Tibial nerve (tissue), 4 donors: ENCODE results near the gene PSENEN.

Experiments
- CTCF ChIP-seq, 5 experiments: fragments of 200-600 bp in 3 of 5; fragments of 450-650 bp in 2 of 5; sonication (generic) in 3 of 5; IDR thresholded peaks; one replicate each; pipeline ENCODE4 v1.5.1; 2016 to 2019; ENCODE audit warnings: antibody characterized with exemption in 5 of 5, mild to moderate bottlenecking in 3 of 5, moderate library complexity in 2 of 5
- EP300 ChIP-seq, 2 donors: sonication (generic); formaldehyde crosslinking; IDR thresholded peaks; one replicate each; pipeline ENCODE4 v1.6.1; 2017; ENCODE audit warnings: antibody characterized with exemption in 2 of 2, mild to moderate bottlenecking in 1 of 2

GRCh38 chr19:35775046-35775297, 29.5 kb downstream of the PSENEN start:
- TF ChIP-seq CTCF (IDR thresholded peaks at IDR 0.05) (no peak), EP300 (IDR thresholded peaks at IDR 0.05) (no peak)
